Heart right ventricle (tissue), 16 donors: ENCODE measurements around the gene KRTAP4-3. TPM values are rescaled to one million over a fixed set of nuclear protein-coding genes. Genes with fewer than 3 reads are reported as not detected.
"Not testable (repeated sequence)": the region's sequence is repeated elsewhere in the genome, so short reads cannot be mapped to it uniquely, and the experiment has no call there.

Experiments used
- ATAC-seq, 8 donors: fragments of 200-7000 bp; cut with Tn5 transposase; one replicate each; pipeline ENCODE4 v1.9.1; 2020; ENCODE audit warnings: mild to moderate bottlenecking in 8 of 8, moderate library complexity in 8 of 8, moderate number of reproducible peaks in 1 of 8
- DNase-seq, 2 donors: peaks; one replicate each; pipeline ENCODE4 v3.0.0-alpha.2; 2020
- H3K27ac ChIP-seq, 10 donors: fragments of 200-600 bp; sonication (generic) in 2 of 10; one replicate each; pipeline versions ENCODE4 v1.5.0 to v1.8.0; 2020 to 2022; ENCODE audit warnings: mild to moderate bottlenecking in 3 of 10
- H3K27me3 ChIP-seq, 7 donors: fragments of 200-600 bp; one replicate each; pipeline ENCODE4 v1.8.0; 2021 to 2022; ENCODE audit warnings: mild to moderate bottlenecking in 2 of 7
- H3K36me3 ChIP-seq, 9 donors: fragments of 200-600 bp; sonication (generic) in 1 of 9; one replicate each; pipeline versions ENCODE4 v1.5.0 to v1.8.0; 2020 to 2022; ENCODE audit warnings: mild to moderate bottlenecking in 2 of 9
- H3K4me1 ChIP-seq, 9 donors: fragments of 200-600 bp; sonication (generic) in 1 of 9; one replicate each; pipeline versions ENCODE4 v1.5.0 to v1.8.0; 2020 to 2022; ENCODE audit warnings: mild to moderate bottlenecking in 4 of 9
- H3K4me3 ChIP-seq, 10 donors: fragments of 200-600 bp; sonication (generic) in 2 of 10; one replicate each; pipeline versions ENCODE4 v1.5.0 to v1.8.0; 2020 to 2022; ENCODE audit warnings: mild to moderate bottlenecking in 7 of 10, moderate library complexity in 2 of 10
- H3K9me3 ChIP-seq, 11 donors: fragments of 200-600 bp in 10 of 11; sonication (generic) in 2 of 11; one replicate each; pipeline versions ENCODE4 v1.5.0 to v1.8.0; 2013 to 2022; ENCODE audit warnings: mild to moderate bottlenecking in 2 of 11, control low read depth in 1 of 11, moderate library complexity in 1 of 11
- CTCF ChIP-seq, 9 donors: fragments of 200-600 bp; sonication (generic) in 2 of 9; IDR thresholded peaks; one replicate each; pipeline versions ENCODE4 v1.5.0 to v1.8.0; 2021 to 2022; ENCODE audit warnings: antibody characterized with exemption in 9 of 9, mild to moderate bottlenecking in 5 of 9, moderate library complexity in 1 of 9
- WGBS, 2 donors: extraction: QIAGEN DNeasy Blood & Tissue Kit; methylation state at CpG; one replicate each; pipeline ENCODE4 v1.1.7; 2013; ENCODE audit warnings: inconsistent platforms in 1 of 2; 5-methylcytosine and 5-hydroxymethylcytosine counted together
- intact Hi-C, 10 donors: fragments of 100-400 bp; cut with DNase I; formaldehyde crosslinking; loops; one replicate each; pipeline versions ENCODE4 v1.11.1 to v1.14.2; 2022
- polyA plus RNA-seq, 2 donors: library from polyadenylated mRNA; stranded (reverse); fragments of 200-250 nt; gene quantifications; one replicate each; pipeline ENCODE4 v1.2.3, GENCODE V29; 2013
- total RNA-seq, 10 donors: library from RNA; stranded (reverse); fragmentation: NEBNext Ultra II Directional in 3 of 10; extraction: Animal tissue kit (Norgen Biotek cat#: 25700) in 3 of 10; gene quantifications; one replicate each; pipeline versions ENCODE4 v1.2.1 to v1.2.4, GENCODE V29; 2021 to 2023
- donor health status: Arrhythmogenic right ventricular cardiomyopathy.
- donor health status: ischemic (EF 13 %, LVEDD 7.1; RV severe dilation, severe dysfunction).
- donor health status: healthy with polysubstance abuse.
- donor health status: DM: no; HTN: yes; CAD: no.
- donor health status: DM: no; HTN: no; CAD: no.
- donor health status: ischemic (EF 25% LVEDD 6.9; RV normal size, moderate dysfunction).
- donor health status: ischemic (EF 25% LVEDD 5.7; RV mildly dilated, moderate dysfunction).
- donor health status: healthy.
- donor health status: DM: yes; HTN: yes; CAD: no.
- donor health status: Ischemic cardiomyopathy.
- donor health status: ischemic (EF 35%, LVEDD 5.7; RV mildly dilated, moderate dysfunction).
- donor health status: nonischemic (EF 11% LVEDD 7.7; RV severe dilation, severe dysfunction).
- donor health status: DM: yes; HTN: yes; CAD: no.
- donor health status: PGD.
- donor health status: ischemic (EF 29% LVEDD 5.4; RV normal size, mild dysfunction).
- donor health status: nonischemic (EF 23%, LVEDD 6.1; RV moderate dilation, normal function).

KRTAP4-3 gene
- total and polyA plus RNA-seq, 12 donors, result not detected

DNA sequence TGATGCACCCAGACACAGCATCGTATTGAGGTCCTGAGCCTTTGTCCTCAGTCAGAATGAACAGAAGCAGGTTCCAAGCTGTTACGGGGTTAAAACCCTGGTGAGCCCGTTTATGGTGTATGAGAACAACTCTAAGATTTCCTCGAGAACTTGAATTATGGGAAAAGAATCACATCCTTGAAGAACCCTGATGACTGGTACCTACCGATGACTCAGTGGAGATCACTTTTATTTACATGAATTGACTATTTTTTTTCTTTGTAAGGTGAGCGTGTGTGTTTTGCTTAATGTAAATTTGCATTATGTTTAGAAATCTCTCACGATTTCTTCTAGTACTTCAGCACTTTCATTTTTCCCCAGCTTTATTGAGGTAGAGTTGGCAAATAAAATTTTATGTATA is 4.2 kb downstream of the KRTAP4-3 start:
- Histone ChIP-seq H3K27ac (no peak overlapping the region), H3K27me3 (peaks cover 0 to 31% (median 9%) of the 10 kb centered on the region in 7 donors), H3K9me3 (no peaks in the 10 kb centered on the region), H3K4me3 (no peak overlapping the region), H3K36me3 (no peaks in the 10 kb centered on the region), H3K4me1 (no peaks in the 10 kb centered on the region)
- ATAC-seq (no peak), DNase-seq (no peak)
- intact Hi-C loops, result loop anchor here in 1 of 10 donors (10.0 kb wide), 1 partner anchor 61 kb away; the partner anchor contains the start of gene KRTAP9-2
- TF ChIP-seq CTCF (IDR thresholded peaks at IDR 0.05), result no peak
- WGBS, 2 donors, result 69 to 73% methylated on average over 7 of the region's 7 CpGs

- Histone ChIP-seq H3K27me3 (peaks cover 0 to 55% (median 23%) of the 10 kb centered on the region in 7 donors), H3K9me3 (no peaks in the 10 kb centered on the region), H3K27ac (no peak within 1 kb of the TSS), H3K4me3 (no peak within 1 kb of the TSS), H3K36me3 (no peaks in the 10 kb centered on the region), H3K4me1 (no peaks in the 10 kb centered on the region)
- DNase-seq (no peak), ATAC-seq (no peak)
- no peak for TF ChIP-seq CTCF (IDR thresholded peaks at IDR 0.05)
- intact Hi-C loops, result loop anchor here in 1 of 10 donors (10.0 kb wide), 1 partner anchor 64 kb away; the partner anchor contains the start of gene KRTAP9-2
- 79 to 95% methylated on average over 1 of the region's 1 CpG for WGBS, 2 donors
Observed at GRCh38 chr17:41160648-41161047, 7.4 kb downstream of the KRTAP4-3 start, which contains the start of gene KRTAP4-4. Gene KRTAP4-4 (minus strand): TSS chr17:41160748. CDS start chr17:41160691, 57 bp downstream.

GRCh38 chr17:41160190-41160589 is 7.8 kb downstream of the KRTAP4-3 start:
- H3K27me3 ChIP-seq, result peaks cover 0 to 57% (median 23%) of the 10 kb centered on the region in 7 donors
- not testable (repeated sequence) for H3K9me3 ChIP-seq, H3K4me3 ChIP-seq, ATAC-seq, H3K27ac ChIP-seq, H3K36me3 ChIP-seq, DNase-seq, H3K4me1 ChIP-seq
- intact Hi-C loops, result loop anchor here in 1 of 10 donors (10.0 kb wide), 1 partner anchor 65 kb away; the partner anchor contains the start of gene KRTAP9-2
- WGBS, 2 donors, result 79 to 88% methylated on average over 3 of the region's 3 CpGs

DNA sequence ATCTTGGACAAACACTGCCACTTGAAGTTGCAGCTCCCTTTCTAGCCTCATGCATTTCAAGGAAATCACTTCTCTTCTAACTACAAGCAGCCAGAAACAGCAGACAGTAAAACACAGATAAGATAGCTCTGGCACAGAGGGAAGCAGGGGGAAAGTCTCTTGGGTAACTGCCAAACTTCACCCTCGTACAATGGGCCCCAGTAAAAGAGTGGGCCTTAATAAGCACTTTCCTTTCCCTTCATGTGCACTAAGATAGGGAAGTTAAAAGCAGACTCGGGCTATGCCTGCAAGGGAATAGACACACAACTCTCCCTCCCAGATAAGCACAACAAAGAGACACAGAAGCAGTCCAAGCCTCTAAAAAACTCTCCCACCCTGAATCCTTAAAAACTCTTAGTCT is 14.2 kb downstream of the KRTAP4-3 start:
- no peaks in the 10 kb centered on the region for H3K4me1 ChIP-seq
- 2 to 3% methylated on average over 2 of the region's 2 CpGs for WGBS, 2 donors
- no peak for ATAC-seq
- no peak for DNase-seq
- intact Hi-C loops, result no loop called here
- H3K27ac ChIP-seq, result no peak overlapping the region
- H3K4me3 ChIP-seq, result no peak overlapping the region
- no peaks in the 10 kb centered on the region for H3K9me3 ChIP-seq
- TF ChIP-seq CTCF (IDR thresholded peaks at IDR 0.05), result no peak
- peaks cover 0 to 40% (median 21%) of the 10 kb centered on the region in 7 donors for H3K27me3 ChIP-seq
- no peaks in the 10 kb centered on the region for H3K36me3 ChIP-seq

- no peaks in the 10 kb centered on the region for H3K9me3 ChIP-seq
- no peak overlapping the region for H3K4me3 ChIP-seq
- ATAC-seq (no peak), DNase-seq (no peak)
- no peak overlapping the region for H3K27ac ChIP-seq
- no peak for TF ChIP-seq CTCF (IDR thresholded peaks at IDR 0.05)
- intact Hi-C loops, result no loop called here
- H3K4me1 ChIP-seq, result no peaks in the 10 kb centered on the region
- no peaks in the 10 kb centered on the region for H3K36me3 ChIP-seq
- H3K27me3 ChIP-seq, result peaks cover 0 to 34% (median 12%) of the 10 kb centered on the region in 7 donors
- WGBS, 2 donors, result 63 to 76% methylated on average over 2 of the region's 2 CpGs
Observed at GRCh38 chr17:41151525-41151924, 16.5 kb downstream of the KRTAP4-3 start.
